NCI-H146 treated with DMSO at 0.1 percent for 48 hours (cell line): ENCODE data around the gene CRYGN.

Experiments
- DNase-seq: peaks from one replicate; lab custom pipeline; 2025; ENCODE audit not compliant: unreplicated experiment; lab: John Stamatoyannopoulos, UW

Gene CRYGN

DNA sequence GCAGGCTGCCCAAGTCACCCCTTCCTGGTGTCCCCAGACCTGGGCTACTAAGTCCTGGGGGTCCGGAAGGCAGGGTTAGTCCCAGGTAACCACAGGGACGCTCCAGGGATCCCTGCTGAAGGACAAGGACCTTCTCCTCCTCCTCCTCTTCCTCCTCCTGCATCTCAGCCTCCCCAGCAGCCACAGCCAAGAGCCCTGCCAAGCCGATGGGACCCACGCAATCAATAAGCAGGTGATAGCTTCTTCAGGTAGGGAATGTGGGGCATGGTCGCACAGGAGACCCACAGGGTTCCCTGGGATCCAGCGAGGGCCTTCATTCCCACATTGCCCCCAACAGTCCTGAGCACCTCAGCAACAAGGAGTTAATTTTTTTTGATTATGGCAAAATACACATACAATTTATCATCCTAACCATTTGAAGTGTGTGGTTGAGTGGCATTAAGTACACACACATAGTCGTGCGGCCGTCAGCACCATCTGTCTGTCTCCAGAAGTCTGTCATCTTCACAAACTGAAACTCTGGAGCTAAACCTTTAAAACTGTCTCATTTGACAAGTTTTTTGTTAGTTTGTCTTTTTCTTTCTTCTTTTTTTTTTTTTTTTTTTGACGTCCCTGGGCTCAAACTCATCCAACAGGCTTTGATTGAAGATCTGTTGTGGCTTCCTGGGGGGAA lies 12.1 kb downstream of the CRYGN start:
- no peak for DNase-seq

DNA sequence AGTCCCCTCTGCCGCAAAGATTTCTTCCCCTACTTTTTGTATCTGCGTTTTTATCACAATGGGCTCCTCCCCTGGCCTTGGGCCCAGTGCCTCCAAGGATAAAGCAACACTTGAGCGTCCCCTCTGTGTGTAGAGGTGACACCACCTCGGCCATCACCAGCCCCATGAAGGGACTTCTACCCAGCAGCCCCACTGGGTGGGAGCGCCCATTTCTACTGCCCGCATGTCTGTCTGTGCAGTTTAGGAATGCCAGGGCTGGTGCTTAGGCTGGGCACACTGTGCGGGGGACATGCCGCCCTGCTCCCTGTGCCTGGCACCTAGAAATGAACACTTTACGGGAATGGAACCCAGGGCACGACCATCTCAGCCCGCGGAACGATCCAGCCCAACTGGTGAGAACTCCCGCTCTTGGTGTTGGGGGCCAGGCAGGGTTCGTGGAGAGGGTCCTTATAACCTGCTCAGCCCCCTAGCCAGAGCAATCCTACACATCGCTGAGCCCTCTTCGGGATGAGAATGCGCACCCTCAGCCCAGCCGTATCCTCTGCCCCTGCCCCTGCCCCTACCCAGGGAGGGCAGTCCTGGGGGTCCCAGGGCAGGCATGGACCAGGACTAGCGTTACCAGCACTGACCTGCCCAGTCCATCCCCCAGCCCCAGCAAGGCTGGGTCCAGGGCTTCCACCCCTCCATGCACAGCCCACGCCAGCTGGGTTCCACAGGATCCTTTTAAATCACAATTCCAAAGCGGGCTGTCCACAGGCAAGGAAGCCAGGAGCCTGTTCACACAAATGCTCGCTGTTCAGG lies 12.8 kb downstream of the CRYGN start:
- DNase-seq = no peak

DNA sequence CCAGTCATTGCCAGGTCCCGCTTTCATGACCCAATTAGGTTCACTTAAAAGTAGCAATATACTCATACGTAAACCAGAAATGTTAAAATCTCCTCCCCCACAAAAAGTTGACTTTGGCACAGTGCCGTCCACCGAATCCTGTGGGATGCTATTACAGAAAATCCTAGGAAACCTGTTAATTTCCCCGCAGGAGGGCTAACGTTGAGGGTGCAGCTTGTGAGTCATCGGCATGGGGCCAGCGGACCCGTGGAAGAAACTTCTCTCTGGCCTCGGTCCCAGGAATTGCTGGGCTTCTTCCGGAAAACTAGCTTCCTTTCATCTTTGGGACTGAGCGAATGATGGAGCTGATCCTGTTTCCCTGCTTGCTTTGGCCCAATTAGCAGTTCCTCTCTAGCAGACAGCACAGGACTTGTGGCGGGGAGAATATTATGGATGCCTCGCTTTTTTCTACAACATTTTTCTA lies 13.5 kb downstream of the CRYGN start:
- DNase-seq = no peak

DNA sequence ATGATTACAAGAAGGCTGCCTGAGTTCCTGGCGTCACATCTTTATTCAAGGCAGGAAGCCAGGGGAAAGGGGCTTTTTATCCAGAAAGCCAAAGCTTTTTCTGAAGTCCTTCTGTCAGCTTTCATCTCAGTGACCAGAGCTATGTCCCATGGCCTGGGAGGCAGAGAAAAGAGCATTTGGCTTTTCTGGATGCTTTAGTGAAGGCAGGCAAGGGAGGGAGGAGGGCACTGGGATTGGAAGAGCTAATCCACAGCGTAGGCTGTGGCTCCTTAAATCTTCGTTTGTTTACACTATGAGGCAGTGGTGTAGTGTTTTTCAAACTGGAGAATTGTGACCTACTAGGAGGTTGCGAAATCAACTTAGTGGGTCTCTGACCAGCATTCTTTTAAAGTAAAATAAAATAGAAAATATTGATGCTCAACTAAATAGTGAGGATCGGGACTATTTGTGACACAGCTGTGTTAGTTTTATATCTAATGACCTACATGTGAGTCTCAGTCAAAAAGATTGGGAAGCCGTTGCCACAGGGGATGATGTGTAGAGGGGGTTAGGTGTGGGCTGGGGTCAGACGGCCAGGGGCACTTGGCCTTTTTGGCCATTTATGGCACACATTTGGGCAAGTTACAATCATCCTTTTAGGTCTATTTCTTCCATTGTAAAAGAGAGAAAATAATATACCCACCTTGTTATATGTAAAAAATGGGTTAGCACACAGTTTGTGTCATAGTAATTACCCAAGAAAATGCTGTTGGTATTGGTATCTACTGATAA lies 14.1 kb downstream of the CRYGN start:
- DNase-seq = no peak

DNA sequence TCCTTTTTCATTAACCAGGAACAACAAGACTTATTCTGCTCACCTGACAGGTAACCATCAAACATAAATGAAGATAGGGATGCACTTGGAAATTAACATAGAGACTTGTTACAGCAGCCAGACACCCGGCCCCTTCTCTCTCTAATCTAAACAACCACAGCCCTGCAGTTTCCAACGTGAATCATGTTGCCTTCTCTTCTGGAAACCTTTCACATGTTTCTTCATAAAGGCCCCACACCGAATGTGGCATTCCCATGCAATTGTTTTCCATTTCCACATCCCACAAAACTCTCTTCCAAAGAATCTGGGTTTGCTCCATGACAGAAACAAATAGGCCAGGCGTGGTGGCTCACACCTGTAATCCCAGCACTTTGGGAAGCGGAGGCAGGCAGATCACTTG lies 15.1 kb downstream of the CRYGN start:
- DNase-seq = no peak

DNA sequence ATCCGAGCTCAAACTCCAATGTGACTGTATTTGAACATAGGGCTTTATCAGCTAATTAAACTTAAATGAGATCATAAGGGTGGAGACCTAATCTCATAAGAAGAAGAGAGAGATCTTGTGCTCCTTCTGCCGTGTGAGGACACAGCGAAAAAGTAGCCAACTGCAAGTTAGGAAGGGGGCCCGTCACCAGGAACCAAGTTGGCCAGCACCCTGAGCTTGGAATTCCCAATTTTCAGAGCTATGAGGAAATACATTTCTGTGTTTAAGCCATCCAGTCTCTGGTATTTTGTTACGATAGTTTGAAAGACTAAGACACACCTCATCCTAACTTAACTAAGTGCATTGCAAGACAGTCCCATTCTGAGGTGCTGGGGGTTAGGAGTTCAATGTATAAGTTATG lies 16.0 kb downstream of the CRYGN start:
- DNase-seq = no peak

DNA sequence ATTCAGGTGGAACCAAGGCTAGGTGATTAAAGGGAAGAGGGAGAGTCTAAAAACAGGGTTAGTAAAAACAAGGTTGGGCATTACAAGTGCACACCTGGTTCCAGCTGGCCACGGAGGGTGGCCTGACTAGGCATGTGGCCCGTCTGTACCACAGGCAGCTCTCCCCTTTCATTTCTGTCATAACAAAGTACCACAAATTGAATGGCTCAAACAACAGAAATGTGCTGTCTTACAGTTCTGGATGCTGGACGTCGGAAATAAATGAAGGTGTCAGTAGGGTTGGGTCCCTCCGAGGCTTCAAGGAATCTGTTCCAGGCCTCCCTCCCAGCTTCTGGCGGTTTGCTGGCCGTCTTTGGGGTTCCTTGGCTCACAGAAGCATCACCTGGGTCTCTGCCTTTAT lies 16.7 kb downstream of the CRYGN start:
- no peak for DNase-seq

DNA sequence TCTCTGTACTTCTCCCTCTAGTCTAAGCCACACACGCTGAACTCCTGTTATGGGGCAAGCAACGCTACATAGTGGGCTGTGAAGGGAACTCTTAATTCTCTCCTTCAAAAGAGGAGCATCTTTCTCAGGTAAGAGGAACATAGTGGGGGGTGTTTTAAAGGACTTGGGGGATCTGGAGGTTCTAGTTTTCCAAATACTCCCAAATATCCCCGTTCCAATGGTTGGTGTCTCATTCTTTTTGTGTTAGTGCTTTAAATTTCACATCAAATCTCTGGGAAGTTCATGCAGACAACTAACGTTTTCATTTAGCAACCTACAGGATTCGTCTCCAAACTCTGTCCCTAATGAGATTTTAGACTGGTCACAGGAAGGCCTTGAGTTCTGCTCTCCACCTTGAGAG lies 17.7 kb downstream of the CRYGN start:
- no peak for DNase-seq

DNA sequence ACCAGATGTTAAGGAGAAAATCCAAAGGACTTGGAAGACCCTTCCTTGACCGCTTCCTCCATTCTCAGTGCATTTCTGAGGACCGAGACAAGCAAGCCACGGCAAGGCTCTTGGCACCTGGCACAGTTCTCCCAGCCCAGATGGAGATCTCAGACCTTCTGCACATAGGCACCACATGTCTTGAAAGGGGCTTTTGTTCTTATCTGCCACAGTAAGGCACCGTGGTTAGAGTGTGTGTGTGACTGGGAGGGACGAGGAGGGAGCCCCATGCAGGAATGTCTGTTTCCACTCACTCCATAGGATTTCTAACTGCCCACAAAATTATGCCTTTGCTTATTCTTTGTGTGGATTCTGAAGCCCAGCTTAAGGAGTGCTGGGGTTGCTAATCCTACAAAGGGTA lies 19.8 kb downstream of the CRYGN start:
- DNase-seq = no peak

DNA sequence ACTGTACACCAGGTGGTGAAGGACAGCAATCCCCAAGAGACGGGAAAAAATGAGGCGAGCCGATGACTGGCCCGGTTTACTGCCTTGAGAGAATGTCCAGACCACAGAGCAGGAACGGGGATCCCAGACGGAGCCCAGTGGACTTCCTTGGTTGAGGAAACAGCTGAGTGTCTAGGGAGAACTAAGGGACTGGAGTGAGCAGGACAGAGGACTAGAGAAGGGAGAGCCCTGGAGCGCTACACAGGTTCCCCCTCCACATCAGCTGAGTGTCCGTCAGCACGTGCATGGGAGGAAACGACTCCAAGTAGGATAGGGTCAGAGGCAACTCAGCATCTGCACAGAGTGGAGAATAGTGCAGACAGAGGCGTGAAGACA lies 23.0 kb downstream of the CRYGN start:
- no peak for DNase-seq

DNA sequence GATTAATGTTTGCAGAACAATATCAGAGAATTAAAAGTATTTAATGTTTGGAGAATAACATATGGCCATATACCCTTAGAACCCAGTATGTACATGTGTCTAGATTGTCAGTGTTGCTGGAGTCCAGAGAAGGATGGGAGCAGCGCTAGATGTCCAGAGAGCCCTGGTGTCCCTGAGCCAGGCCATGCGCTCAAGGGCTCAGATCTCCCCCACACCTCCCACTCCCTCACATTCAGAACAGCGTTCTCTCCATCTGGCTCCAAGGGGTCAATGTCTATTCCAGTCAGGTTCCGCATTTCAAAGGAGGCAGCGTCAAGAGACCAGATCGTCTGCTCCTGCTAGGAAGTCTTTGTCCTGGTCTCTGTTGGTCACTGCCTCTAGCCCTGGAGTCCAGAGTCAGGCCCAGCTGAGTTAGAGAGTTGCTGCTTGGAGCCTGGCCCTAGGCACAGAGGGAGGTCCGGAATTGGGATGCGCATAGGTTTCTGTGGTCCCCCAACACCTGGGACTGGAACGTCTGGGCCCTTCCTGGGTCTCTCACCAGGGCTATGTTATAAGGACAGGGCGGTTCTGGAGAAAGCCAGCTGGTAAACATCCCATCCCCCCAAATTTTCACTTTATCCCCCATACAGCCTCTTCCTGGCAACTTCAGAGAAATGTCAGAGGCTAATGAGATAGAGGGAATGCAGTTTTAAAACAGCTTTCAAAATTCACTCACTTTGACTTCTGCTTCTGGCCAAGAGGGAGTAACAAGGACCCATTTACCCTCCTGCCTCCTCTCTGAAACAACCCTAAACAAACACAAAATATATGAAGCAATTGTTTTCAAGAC lies 23.6 kb downstream of the CRYGN start:
- DNase-seq = no peak

DNA sequence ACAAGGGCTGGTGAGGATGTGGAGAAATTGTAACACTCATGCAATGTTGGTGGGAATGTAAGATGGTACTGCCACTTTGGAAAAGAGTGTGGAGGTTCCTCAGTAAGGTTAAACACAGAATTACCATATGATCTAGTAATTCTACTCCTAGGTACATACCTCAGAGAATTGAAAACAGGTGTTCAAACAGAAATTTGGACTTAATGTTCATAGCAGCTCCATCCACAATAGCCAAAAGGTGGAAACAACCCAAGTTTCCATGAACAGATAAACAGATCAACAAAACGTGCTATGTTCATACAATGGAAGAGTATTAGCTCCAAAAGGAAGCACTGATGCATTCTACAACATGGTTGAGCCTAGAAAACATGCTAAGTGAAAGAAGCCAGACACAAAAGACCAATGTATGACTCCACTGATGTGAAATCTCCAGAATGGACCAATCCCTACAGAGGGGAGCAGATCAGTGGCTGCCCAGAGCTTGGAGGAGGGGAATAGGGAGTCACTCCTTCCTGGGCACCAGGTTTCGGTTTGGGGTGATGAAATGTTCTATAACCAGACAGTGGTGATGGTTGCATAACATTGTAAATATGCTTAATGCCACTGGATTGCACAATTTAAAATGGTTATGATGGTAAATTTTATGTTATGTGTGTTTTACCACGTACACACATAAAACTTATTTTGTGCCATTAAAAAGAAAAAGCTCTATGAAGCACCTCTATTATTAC lies 24.4 kb downstream of the CRYGN start:
- DNase-seq = no peak

DNA sequence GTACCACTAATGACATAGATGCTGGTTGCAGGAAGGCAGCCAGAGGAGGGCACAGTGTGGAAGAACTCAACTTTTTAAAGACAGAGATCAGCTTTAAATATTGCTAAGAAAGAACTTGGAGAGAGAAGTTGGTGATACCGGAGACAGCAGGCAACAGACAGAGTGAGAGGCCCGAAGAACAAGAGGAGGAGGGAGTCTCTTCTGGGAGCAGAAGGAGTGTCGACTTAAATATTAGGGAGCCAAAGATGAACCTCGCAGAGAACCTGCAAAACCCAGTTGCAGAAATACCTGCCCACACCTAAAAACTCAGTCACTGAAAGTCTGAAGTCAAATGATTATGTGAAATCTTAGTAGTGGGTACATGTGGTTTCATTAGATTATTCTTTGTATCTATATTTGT lies 26.7 kb downstream of the CRYGN start:
- no peak for DNase-seq

DNA sequence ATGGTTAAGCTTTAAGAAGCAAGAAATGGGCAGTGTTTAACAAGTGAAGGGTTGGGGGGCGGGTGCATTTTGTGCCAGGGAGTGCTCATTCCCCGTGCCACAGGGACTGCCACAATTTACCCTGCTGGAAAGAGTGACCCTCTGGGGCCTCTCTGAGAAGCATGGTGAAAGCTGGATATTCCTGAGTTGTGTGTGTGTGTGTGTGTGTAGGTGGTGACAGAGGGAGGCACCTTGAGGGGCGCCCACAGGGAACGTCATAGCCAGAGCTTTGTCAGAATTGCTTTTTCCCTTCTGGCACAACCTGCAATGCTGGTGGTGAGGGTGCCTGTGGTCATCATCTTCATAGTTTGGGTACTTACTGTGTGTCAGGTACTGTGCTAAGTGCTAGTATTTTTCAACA lies 27.6 kb downstream of the CRYGN start:
- DNase-seq = no peak

DNA sequence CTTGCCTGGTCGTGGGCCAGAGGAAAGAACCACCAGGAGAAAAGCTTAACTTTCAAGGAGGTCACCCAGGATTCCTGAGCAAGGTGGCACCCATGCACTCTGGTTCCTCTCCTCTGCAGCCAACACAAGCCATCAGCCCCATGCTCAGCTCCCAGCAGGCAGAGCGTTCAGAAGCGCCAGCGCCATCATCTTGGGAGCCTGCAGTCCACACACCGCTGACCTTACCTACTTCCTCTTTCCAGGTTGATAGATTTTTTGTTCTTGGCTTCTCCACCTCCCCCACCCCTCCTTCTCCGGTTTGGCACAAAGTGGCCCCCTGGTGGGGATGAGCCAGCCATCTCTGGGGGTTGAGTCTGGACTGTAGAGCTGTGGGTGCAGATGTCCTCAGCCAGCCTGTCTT lies 28.4 kb downstream of the CRYGN start:
- no peak for DNase-seq

DNA sequence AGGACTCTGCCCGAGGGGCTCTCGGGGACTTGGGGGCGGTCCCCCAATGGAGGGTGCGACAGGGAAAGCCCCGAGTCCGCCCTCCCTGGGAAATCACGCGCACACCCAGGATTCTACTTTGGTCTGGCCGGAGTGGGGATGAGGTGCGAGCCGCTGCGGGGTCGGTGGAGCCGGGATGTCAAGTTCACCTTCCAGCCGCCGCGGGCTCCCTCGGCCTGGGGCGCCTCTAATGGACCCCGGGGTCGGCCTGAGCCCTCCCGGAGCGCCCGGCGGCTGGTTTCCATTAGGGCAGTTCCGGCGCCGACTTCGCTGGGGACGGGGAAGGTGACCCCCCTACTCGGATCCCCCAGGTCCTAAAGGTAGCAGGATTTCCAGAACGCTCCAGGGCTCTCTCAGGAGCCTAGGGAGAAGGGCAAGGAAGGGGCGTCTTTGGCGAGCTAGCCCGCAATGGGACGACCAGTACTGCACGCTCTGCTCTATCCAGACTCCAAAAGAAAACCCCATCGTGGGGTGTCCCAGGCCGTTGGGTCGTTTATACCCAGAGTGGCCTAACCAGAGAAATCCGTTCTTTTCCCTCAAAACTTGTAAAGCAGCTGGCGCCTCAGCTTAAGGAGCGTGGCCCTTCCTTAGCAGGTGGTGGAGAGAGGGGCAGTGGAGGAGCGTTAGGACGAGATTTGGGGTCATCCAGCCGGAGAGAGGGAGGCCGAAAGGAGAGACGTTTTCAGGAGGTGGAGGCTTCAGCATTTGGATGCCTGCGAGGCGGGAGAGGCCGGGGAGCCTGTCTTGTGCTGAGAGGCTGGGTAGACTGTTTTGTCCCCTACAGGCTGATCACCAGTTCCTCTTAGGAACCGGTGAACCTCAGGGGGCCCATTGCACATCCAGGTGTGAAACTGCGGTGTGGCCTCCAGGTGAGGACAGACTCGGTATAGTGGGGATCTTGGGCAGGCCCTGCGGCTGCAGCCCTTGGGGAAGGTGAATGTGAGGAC lies 29.2 kb downstream of the CRYGN start:
- DNase-seq = no peak

DNA sequence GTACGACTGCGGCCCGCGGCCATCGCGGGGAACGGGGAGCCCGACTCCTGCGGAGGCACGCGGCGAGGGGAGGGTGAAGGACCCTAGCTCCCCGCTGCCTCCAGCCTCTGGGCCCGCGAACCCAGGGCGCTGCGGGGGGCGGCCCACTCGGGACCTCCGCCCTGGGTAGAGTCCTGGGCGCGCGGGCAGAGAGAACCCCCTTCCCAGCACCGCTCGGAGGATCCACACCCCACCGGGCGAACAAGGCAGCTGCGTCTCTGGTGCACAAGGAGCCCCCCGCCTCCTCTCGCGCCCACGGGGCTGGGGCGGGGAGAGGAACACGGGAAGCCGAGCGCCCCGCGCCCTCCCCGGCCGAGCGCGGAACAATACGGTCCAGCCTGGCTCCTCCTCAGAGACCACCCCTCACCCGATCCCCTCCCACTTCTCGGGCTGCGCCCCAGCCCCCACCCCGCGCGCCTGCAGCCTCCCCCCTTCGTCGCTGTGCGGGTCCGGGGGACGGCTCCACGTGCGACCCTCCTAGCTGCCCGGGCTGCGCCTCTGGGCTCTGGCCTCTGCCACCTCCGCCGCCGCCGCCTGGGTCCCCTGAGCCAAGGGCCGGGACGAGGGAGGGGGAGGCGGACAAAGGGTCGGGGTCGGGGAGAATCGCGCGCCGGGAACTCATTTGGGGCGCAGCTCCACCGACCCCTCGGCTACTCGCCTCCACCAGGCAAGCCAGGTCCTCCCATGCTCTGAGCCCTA lies 30.1 kb downstream of the CRYGN start, which contains the start of gene WDR86:
Gene WDR86, minus strand, starts transcription at position 372 of the 738 bp plus-strand sequence. CDS start 449 bp downstream, outside the sequence.
- no peak for DNase-seq
